CD4-positive, alpha-beta T cell treated with Interleukin-15 for 4 hours (primary cell): ENCODE measurements around the gene PLA2G4D.

Source experiments
- DNase-seq: peaks from one replicate; pipeline ENCODE4 v3.0.0-alpha.2; 2020; ENCODE audit warnings: low spot score

Gene PLA2G4D, protein sequence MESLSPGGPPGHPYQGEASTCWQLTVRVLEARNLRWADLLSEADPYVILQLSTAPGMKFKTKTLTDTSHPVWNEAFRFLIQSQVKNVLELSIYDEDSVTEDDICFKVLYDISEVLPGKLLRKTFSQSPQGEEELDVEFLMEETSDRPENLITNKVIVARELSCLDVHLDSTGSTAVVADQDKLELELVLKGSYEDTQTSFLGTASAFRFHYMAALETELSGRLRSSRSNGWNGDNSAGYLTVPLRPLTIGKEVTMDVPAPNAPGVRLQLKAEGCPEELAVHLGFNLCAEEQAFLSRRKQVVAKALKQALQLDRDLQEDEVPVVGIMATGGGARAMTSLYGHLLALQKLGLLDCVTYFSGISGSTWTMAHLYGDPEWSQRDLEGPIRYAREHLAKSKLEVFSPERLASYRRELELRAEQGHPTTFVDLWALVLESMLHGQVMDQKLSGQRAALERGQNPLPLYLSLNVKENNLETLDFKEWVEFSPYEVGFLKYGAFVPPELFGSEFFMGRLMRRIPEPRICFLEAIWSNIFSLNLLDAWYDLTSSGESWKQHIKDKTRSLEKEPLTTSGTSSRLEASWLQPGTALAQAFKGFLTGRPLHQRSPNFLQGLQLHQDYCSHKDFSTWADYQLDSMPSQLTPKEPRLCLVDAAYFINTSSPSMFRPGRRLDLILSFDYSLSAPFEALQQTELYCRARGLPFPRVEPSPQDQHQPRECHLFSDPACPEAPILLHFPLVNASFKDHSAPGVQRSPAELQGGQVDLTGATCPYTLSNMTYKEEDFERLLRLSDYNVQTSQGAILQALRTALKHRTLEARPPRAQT

GRCh38 chr15:42094512-42094963 lies at the start of gene PLA2G4D:
Gene PLA2G4D, minus strand, starts transcription at chr15:42094562. Its CDS starts 103 bp downstream, at chr15:42094459.
- DNase-seq = no peak

- no peak for DNase-seq
Observed at GRCh38 chr15:42143356-42143755, 49.0 kb upstream of the PLA2G4D start.

DNA sequence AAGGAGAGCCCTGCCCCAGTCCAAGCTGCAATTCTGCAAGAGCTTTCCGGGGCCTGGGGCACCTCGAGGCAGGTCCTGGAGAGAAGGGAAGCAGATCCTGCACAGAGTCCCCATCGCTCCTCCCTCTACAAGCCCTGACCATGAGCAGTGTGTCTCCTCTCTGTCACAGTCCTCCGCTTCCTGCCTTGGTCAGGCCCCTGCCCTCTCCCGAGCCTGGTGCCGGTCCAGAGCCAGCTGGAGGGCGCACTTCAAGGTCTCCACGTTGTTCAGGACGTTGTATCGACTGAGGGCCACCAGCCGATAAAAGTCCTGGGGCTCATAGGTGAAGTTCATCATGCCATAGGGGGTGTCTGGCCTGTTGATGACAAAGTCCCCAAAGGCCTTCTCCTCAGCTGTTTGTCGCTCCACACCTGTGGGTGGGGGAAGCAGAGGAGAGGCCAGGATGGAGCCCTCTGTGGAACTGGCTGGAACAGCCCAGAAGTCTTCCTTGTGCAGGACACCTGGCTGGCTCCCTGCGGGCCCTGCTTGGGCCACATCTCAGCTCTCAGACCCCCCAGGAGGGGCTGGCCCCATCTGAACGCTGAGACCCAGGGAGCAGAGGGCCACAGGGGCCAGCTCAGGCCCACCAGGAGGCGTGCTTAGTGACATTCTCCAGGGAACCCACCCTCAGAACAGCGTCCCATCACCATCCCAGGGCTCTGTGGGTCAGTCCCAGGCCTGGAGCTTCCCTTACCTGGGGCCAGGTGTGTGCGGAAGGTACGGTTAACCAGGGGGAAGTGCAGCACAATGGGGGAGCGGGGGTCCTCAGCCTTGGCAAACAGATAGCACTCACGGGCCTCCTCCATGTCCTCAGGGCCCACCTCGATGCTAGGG lies 47.7 kb upstream of the PLA2G4D start:
- no peak for DNase-seq

DNA sequence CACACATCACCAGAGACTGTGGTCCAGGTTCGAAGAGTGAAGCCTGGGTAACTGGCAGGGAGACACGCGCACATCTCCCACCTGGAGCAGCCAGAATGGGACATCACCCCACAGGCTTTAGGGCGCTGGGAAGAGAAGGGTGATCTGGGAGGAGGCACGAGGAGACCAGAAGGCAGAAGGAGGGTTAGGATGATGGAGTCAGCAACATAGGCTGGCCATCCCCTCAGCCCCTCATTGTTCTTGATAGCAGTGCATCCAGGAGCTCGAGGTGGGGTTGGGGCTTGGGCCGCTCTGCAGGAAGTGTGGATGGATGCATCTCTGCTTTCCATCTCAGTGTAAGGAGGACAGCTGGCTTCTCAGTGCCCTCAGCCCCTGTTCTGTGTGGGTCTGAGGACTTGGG lies 46.9 kb upstream of the PLA2G4D start:
- DNase-seq = no peak

- DNase-seq = no peak
Observed at GRCh38 chr15:42140383-42141070, 46.2 kb upstream of the PLA2G4D start.

DNA sequence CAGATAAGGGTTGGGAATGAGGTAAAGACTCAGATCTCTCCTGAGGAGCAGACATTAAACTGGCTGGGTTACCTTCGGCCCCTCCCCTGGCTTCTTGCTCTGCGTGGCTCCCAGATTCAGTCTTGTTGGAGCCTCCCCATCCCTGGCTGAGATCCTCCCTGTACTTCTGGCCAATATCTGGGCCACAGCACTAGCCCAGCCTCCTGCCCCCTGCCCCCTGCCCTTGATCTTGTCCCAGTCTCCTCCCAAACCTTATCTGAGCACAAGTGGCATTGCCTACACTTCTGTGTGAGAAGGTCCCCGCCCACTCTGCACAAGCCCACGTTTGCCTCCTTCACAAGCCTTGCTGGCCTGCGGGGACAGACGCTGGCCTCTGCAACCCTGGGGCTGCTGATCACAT lies 45.2 kb upstream of the PLA2G4D start:
- DNase-seq = no peak

- no peak for DNase-seq
Observed at GRCh38 chr15:42138968-42139386, 44.6 kb upstream of the PLA2G4D start.

- DNase-seq = no peak
Observed at GRCh38 chr15:42138411-42138810, 44.0 kb upstream of the PLA2G4D start.

DNA sequence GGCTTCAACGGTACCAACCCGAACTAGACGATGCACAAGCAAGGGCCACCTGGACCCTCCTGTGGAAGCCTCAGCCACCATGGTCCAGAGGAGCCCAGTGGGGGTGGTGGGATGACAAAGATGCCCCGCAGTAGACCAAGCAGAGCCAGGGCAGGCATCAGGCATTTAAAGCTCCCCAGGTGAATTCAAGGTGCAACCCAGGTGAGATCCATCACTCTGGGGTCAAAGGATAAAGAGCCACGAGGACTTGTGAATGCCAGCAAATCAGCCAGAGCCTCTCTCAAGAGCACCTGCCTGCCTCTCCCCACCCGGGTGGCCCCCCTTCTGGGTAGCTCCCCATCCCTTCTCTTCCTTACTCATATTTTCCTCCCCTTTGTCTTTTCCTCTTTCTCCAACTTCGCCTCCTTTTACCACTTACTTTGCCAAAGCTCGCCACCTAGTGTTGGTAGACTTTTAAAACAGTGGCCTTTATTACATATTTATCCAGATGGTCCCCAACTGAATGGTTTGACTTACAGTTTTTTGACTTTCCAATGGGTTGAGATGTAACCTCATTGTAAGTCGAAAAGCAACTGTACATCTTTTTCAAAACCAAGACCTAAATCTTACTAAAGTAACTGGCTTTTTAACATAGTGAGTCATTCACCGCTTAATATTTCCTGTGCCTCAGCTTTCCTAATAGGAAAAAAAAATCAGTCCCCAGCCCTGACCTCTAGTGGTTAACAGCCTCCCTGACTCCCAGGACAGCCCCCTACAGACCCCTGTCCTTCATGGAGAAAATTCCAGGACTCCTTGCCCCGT lies 43.3 kb upstream of the PLA2G4D start:
- peak; percentile 29 for DNase-seq

DNA sequence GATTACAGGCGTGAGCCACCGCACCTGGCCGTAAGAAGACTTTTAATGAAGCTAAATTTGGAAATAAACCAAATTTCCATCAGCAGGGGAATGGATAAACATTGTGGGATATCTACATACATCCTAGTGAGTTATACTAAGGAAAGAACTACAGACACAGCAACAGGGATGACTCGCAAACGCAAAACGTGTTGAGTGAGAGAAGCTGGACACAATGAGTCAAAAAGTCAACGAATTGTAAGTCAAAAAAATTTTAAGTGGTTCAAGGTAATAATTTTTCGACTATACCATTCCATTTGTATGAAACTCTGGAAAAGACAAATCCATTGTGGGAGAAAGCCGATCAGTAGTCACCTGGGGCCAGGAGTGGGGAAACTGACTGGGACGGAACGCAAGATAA lies 42.2 kb upstream of the PLA2G4D start:
- no peak for DNase-seq

GRCh38 chr15:42135351-42135750 lies 41.0 kb upstream of the PLA2G4D start:
- DNase-seq = no peak

DNA sequence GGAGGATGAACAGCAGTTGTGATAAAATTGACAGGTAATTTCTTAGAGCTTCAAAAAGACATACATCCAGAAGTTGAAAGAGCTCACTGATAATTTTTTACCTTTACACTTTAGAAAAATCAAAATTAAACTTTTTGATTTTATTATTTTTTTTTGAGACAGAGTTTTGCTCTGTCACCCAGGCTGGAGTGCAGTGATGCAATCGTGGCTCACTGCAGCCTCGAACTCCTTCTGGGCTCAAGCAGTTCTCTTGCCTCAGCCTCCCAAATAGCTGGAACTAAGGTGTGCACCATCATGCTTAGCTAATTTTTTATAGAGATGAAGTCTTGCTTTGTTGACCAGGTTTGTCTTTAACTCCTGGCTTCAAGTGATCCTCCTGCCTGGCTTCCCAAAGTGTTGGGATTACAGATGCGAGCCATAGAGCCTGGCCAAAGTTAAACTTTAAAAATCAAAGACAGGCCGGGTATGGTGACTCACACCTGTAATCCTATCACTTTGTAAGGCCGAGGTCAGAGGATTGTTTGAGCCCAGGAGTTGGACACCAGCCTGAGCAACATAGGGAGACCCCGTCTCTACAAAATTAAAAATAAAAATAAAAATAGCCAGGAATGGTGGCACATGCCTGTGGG lies 40.4 kb upstream of the PLA2G4D start:
- DNase-seq = no peak

GRCh38 chr15:42133886-42134502 lies 39.6 kb upstream of the PLA2G4D start:
- DNase-seq = peak; percentile 32

- no peak for DNase-seq
Observed at GRCh38 chr15:42133356-42133755, 39.0 kb upstream of the PLA2G4D start.

DNA sequence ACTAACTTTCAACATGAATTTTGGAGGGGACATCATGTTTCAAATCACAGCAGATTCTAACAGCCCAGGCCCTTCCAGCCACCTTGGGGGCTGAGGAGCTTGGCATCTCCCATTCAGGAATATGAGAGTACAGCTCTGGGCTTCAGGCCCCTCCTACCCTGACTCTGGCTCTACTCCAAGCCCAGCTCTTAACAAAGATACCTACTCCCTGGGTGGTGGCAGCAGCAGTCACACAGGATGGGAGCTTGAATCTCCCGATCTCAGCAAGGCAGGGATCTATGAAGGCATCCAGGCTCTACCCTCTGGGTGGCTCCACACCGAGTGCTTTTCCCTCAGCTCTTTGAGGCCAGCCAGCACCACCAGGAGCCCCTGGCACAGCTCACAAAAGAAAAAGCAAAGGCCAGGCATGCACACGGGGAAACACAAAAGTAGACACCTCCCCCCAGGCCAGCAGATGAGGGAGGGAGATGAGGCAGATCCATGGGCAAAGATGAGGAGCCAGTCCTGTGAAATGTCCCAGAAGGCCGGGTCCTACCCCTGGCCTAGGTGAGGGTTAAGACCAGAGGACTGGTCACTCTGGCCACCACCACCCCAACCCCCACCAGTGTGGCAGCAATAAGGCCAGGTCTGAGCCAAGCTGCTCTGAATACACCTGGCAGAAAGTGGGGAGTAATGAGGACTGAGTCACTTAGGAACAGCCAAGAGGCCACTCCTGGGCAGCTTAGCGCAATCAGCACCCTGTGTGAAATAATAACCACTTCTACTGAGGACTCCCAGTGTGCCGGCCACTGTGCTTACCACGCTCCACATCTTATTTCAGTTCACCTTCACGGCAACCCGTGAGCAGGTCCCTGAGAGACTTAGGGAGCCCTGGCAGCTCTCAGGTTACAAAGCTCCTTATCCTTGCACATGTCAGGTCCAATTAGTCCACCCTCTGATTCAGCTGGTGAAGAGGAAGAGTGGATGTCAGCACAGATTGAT lies 37.8 kb upstream of the PLA2G4D start:
- DNase-seq = no peak

DNA sequence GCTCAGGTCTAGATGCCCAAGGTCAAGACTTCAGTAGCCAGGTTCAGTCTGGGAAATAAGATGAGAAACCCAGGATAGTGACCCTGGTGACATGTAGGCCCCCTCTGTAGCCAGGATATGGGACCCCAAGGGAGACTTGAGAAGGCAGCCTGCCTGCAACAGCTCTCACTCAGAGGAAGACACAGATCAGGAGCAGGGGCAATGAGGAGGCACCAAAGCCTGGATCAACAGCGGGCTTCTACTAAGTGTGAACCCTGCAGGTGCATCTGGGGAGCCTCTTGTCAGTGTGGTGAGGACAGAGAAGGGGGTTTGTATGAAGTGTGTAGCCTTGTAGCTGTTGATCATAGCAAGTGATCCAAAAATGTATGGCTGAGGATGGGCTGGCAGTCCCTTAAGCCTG lies 36.6 kb upstream of the PLA2G4D start:
- no peak for DNase-seq

- DNase-seq = no peak
Observed at GRCh38 chr15:42130246-42130986, 36.1 kb upstream of the PLA2G4D start.

DNA sequence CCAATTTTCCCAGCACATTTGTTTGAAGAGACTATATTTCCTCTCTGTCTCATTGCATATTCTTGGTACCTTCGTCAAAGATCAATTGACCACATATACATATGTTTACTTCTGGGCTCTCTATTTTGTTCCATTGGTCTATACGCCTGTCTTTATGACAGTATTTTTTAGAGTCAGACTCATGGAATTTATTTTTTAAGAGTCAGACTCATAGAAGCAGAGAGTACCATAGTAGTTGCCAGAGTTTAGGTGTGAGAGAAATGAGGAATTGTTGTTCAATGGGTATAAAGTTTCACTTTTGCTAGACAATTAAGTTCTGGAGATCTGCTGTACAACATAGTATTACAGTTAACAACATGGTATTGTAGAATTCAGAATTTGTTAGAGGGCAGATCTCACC lies 35.0 kb upstream of the PLA2G4D start:
- DNase-seq = no peak
